ENCODE results near the gene CPD. TPM values are rescaled to one million over a fixed set of nuclear protein-coding genes. Genes with fewer than 3 reads are reported as not detected.

Gene CPD
- total and polyA plus RNA-seq, 8 donors, result 4.1 to 278 (median 22.0) TPM

- Histone ChIP-seq H3K36me3 (peaks cover 4 to 23% (median 17%) of the 10 kb centered on the region in 4 donors), H3K4me3 (no peak overlapping the region), H3K27ac (peak overlapping the region in 4 of 5 donors; percentile 51 to 68 (median 62)), H3K4me1 (peaks cover 8 to 56% (median 36%) of the 10 kb centered on the region in 4 donors), H3K9me3 (no peaks in the 10 kb centered on the region), H3K27me3 (no peaks in the 10 kb centered on the region)
- TF ChIP-seq POLR2AphosphoS5 (IDR thresholded peaks at IDR 0.05), result peak in 1 of 3 donors; percentile 22
- no peak for TF ChIP-seq POLR2A (IDR thresholded peaks at IDR 0.05)
- TF ChIP-seq EP300 (IDR thresholded peaks at IDR 0.05), result no peak
- TF ChIP-seq CTCF (IDR thresholded peaks at IDR 0.05), result no peak
- intact Hi-C loops (cut with DNase I; ENCODE audit: low total_unique reads), result no loop called here
- no peak for DNase-seq
- 29 to 51% (median 49%) methylated on average over 2 of the region's 2 CpGs for WGBS, 5 donors
Observed at GRCh38 chr17:30395398-30396022, 16.8 kb downstream of the CPD start.

GRCh38 chr17:30396129-30396528, 17.4 kb downstream of the CPD start:
- Histone ChIP-seq H3K27me3 (no peaks in the 10 kb centered on the region), H3K27ac (peak overlapping the region in 4 of 5 donors; percentile 51 to 68 (median 62)), H3K4me1 (peaks cover 4 to 56% (median 34%) of the 10 kb centered on the region in 4 donors), H3K4me3 (no peak overlapping the region), H3K36me3 (peaks cover 0 to 16% (median 12%) of the 10 kb centered on the region in 4 donors), H3K9me3 (no peaks in the 10 kb centered on the region)
- DNase-seq, result no peak
- 25 to 56% (median 46%) methylated on average over 1 of the region's 1 CpG for WGBS, 5 donors
- TF ChIP-seq POLR2A (IDR thresholded peaks at IDR 0.05) (no peak), CTCF (IDR thresholded peaks at IDR 0.05) (no peak), POLR2AphosphoS5 (IDR thresholded peaks at IDR 0.05) (no peak), EP300 (IDR thresholded peaks at IDR 0.05) (no peak)
- intact Hi-C loops (cut with DNase I; ENCODE audit: low total_unique reads), result no loop called here

- H3K27ac ChIP-seq, result peak overlapping the region in 4 of 5 donors; percentile 51 to 68 (median 62)
- intact Hi-C loops (cut with DNase I; ENCODE audit: low total_unique reads), result no loop called here
- 34 to 66% (median 43%) methylated on average over 4 of the region's 4 CpGs for WGBS, 5 donors
- DNase-seq, result no peak
- no peak overlapping the region for H3K4me3 ChIP-seq
- H3K27me3 ChIP-seq, result no peaks in the 10 kb centered on the region
- peaks cover 4 to 56% (median 34%) of the 10 kb centered on the region in 4 donors for H3K4me1 ChIP-seq
- peaks cover 0 to 12% (median 7%) of the 10 kb centered on the region in 4 donors for H3K36me3 ChIP-seq
- TF ChIP-seq POLR2AphosphoS5 (IDR thresholded peaks at IDR 0.05), result no peak
- TF ChIP-seq CTCF (IDR thresholded peaks at IDR 0.05), result no peak
- no peak for TF ChIP-seq POLR2A (IDR thresholded peaks at IDR 0.05)
- no peak for TF ChIP-seq EP300 (IDR thresholded peaks at IDR 0.05)
- H3K9me3 ChIP-seq, result no peaks in the 10 kb centered on the region
Observed at GRCh38 chr17:30396612-30397011, 17.9 kb downstream of the CPD start.

GRCh38 chr17:30398328-30399041, 19.8 kb downstream of the CPD start:
- intact Hi-C loops (cut with DNase I; ENCODE audit: low total_unique reads), result no loop called here
- TF ChIP-seq POLR2AphosphoS5 (IDR thresholded peaks at IDR 0.05) (no peak), CTCF (IDR thresholded peaks at IDR 0.05) (no peak), POLR2A (IDR thresholded peaks at IDR 0.05) (no peak), EP300 (IDR thresholded peaks at IDR 0.05) (no peak)
- no peak for DNase-seq
- 52 to 77% (median 69%) methylated on average over 1 of the region's 1 CpG for WGBS, 5 donors
- peak overlapping the region in 1 of 5 donors; percentile 68 for H3K27ac ChIP-seq
- no peaks in the 10 kb centered on the region for H3K27me3 ChIP-seq
- H3K4me1 ChIP-seq, result peaks cover 0 to 42% (median 24%) of the 10 kb centered on the region in 4 donors
- no peak overlapping the region for H3K4me3 ChIP-seq
- peaks cover 0 to 12% (median 7%) of the 10 kb centered on the region in 4 donors for H3K36me3 ChIP-seq
- H3K9me3 ChIP-seq, result no peaks in the 10 kb centered on the region
